Ascending aorta (tissue), 2 donors: ENCODE results near the gene GRK5. TPM values are rescaled to one million over a fixed set of nuclear protein-coding genes. Genes with fewer than 3 reads are reported as not detected.

Source experiments
- DNase-seq, 2 donors: peaks; one replicate each; pipeline ENCODE4 v3.0.0-alpha.2; 2019; ENCODE audit warnings: low spot score in 2 of 2
- H3K27ac ChIP-seq, 2 donors: fragments of 200-600 bp; sonication (generic); one replicate each; pipeline ENCODE4 v1.5.1; 2016 to 2017; ENCODE audit warnings: mild to moderate bottlenecking in 1 of 2
- H3K27me3 ChIP-seq: fragments of 200-600 bp; sonication (generic); one replicate; pipeline ENCODE4 v1.5.1; 2017
- H3K36me3 ChIP-seq, 2 donors: fragments of 200-600 bp; sonication (generic); one replicate each; pipeline ENCODE4 v1.5.1; 2016
- H3K4me1 ChIP-seq, 2 donors: fragments of 200-600 bp; sonication (generic); one replicate each; pipeline ENCODE4 v1.5.1; 2016 to 2017; ENCODE audit warnings: mild to moderate bottlenecking in 1 of 2
- H3K4me3 ChIP-seq, 2 donors: fragments of 200-600 bp; sonication (generic); one replicate each; pipeline ENCODE4 v1.5.1; 2016 to 2017; ENCODE audit warnings: mild to moderate bottlenecking in 1 of 2
- H3K9me3 ChIP-seq, 2 donors: fragments of 200-600 bp; sonication (generic); one replicate each; pipeline ENCODE4 v1.5.1; 2016
- intact Hi-C: fragments of 100-400 bp; cut with DNase I; formaldehyde crosslinking; loops from one replicate; pipeline ENCODE4 v1.15.1; 2023
- total RNA-seq: library from RNA; depleted of rRNA; stranded (reverse); fragments of >200 nt; gene quantifications from one replicate; pipeline ENCODE4 v1.1.0, GENCODE V29; 2016
- TF ChIP-seq, protein P1 (sequence below), 3 experiments: fragments of 200-600 bp in 2 of 3; fragments of 450-650 bp in 1 of 3; sonication (generic) in 2 of 3; IDR thresholded peaks; one replicate each; pipeline ENCODE4 v1.5.1; 2016 to 2019; ENCODE audit warnings: antibody characterized with exemption in 3 of 3, mild to moderate bottlenecking in 1 of 3, moderate library complexity in 1 of 3

The GRK5 gene
- total RNA-seq, 1 donor from 2014 or later = 75.5 TPM

DNA sequence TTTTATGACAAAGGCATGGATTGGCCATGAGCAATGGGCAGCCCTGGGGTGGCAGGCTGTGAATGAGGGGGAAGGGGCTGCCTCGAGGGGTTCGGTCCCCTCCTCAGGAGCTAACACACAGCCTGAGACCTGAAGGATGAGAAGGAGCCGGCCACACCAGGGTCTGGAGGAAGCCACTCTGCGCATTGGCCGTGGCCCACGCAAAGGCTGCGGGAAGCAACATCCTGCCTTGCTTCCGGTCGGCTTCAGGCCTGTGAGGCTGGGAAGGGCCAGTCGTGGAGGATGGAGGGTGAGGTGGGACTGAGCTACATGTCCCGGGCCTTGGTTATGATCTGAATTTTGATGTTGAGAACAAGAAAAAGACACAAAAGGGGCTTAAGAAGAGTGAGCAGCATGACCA lies 285.8 kb downstream of the GRK5 start:
- Histone ChIP-seq H3K36me3 (no peaks in the 10 kb centered on the region), H3K4me3 (no peak overlapping the region), H3K27ac (no peak overlapping the region), H3K9me3 (no peaks in the 10 kb centered on the region), H3K27me3 (no peaks in the 10 kb centered on the region), H3K4me1 (peaks cover 4 to 5% of the 10 kb centered on the region in 2 donors)
- no peak for DNase-seq
- intact Hi-C loops = no loop called here
- TF ChIP-seq, protein P1, sequence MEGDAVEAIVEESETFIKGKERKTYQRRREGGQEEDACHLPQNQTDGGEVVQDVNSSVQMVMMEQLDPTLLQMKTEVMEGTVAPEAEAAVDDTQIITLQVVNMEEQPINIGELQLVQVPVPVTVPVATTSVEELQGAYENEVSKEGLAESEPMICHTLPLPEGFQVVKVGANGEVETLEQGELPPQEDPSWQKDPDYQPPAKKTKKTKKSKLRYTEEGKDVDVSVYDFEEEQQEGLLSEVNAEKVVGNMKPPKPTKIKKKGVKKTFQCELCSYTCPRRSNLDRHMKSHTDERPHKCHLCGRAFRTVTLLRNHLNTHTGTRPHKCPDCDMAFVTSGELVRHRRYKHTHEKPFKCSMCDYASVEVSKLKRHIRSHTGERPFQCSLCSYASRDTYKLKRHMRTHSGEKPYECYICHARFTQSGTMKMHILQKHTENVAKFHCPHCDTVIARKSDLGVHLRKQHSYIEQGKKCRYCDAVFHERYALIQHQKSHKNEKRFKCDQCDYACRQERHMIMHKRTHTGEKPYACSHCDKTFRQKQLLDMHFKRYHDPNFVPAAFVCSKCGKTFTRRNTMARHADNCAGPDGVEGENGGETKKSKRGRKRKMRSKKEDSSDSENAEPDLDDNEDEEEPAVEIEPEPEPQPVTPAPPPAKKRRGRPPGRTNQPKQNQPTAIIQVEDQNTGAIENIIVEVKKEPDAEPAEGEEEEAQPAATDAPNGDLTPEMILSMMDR (IDR thresholded peaks at IDR 0.05) = no peak

DNA sequence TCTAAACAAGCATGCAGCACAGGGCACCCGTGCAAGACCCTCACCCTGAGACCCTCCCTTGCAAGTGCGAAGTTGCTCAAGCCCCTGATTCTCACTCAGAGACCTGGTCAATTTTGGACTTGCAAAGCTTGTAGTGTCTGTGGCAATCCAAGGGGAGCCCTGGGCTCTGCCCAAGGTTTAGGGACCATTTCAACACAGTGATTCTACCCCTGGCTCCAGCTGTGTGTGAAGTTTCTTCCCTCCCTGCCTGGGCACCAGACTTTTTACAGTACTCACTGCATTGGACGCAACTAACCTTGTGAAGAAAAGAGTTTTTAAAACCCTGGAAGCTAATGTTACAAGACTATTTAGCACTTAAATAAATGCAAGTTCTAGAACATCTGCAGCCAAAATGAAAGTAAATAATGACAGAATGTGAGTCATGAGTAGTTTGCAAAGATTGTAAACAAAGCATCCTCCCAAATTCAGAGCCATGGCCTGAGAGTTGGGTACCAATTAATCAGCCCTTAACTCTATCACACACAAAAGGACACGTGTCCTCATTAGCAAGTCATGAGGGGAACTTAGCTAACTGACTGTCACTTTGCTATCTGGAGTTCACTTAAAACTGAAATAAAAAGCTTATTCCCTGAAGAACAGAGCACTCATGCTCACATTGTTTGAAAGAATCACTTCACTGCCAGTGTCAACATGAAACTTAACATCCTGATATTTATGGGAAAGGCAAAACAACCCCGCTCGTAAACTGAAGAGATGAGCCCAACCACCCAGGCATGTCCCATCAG lies 287.1 kb downstream of the GRK5 start:
- intact Hi-C loops = no loop called here
- no peak overlapping the region for H3K27ac ChIP-seq
- no peak for DNase-seq
- peaks cover 3 to 5% of the 10 kb centered on the region in 2 donors for H3K4me1 ChIP-seq
- no peaks in the 10 kb centered on the region for H3K27me3 ChIP-seq
- no peaks in the 10 kb centered on the region for H3K9me3 ChIP-seq
- TF ChIP-seq, protein P1 (IDR thresholded peaks at IDR 0.05) = no peak
- no peak overlapping the region for H3K4me3 ChIP-seq
- no peaks in the 10 kb centered on the region for H3K36me3 ChIP-seq

- no peaks in the 10 kb centered on the region for H3K27me3 ChIP-seq
- H3K4me1 ChIP-seq = no peaks in the 10 kb centered on the region
- no peaks in the 10 kb centered on the region for H3K36me3 ChIP-seq
- H3K27ac ChIP-seq = no peak overlapping the region
- TF ChIP-seq, protein P1 (IDR thresholded peaks at IDR 0.05) = no peak
- intact Hi-C loops = no loop called here
- no peak for DNase-seq
- no peaks in the 10 kb centered on the region for H3K9me3 ChIP-seq
- no peak overlapping the region for H3K4me3 ChIP-seq
Observed at GRCh38 chr10:119495021-119495505, 287.7 kb downstream of the GRK5 start.

DNA sequence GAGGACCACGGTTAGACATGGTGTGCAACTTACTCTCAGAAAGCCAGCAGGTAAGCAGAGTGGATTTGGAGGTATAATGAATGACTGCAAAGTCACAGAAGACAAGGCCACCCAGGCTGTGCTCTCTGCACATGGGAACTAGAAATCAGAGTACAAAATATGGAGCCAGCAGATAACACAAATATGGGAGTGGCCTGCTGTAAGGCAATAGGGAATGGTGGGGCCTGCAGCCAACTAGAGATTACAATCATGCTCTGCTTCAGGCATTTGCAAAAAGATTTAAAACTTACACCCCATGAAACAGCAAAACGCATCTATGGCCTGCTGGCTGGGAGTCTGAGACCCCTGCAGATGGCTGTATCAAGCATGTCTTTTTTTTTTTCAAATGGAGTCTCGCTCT lies 288.2 kb downstream of the GRK5 start:
- intact Hi-C loops = no loop called here
- Histone ChIP-seq H3K4me3 (no peak overlapping the region), H3K9me3 (no peaks in the 10 kb centered on the region), H3K27me3 (no peaks in the 10 kb centered on the region), H3K36me3 (no peaks in the 10 kb centered on the region), H3K27ac (no peak overlapping the region), H3K4me1 (no peaks in the 10 kb centered on the region)
- DNase-seq = no peak
- TF ChIP-seq, protein P1 (IDR thresholded peaks at IDR 0.05) = no peak

DNA sequence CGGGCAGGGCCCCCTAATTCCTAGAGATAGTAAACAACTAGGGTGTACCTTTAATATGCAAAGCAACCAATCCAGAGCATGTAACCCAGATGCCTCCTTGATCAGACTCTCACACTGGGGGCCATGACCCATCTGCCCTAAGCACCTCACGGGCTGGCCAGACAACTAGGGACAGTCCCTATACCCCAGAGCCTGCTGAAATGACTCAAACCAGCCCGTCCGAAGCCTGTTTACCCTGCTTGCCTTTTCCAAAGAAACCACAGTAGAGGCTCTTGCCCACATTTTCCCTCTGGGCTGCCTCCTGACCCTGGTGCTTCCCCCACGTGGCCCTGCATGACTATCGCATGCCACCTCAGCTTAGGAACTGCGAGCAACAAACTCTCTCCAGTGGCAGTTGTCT lies 288.9 kb downstream of the GRK5 start:
- intact Hi-C loops = no loop called here

More for the DNA sequence above, 288.9 kb downstream of the GRK5 start:
- H3K27ac ChIP-seq = no peak overlapping the region
- H3K27me3 ChIP-seq = no peaks in the 10 kb centered on the region
- DNase-seq = no peak
- H3K9me3 ChIP-seq = no peaks in the 10 kb centered on the region
- no peaks in the 10 kb centered on the region for H3K4me1 ChIP-seq
- TF ChIP-seq, protein P1 (IDR thresholded peaks at IDR 0.05) = no peak
- no peak overlapping the region for H3K4me3 ChIP-seq
- no peaks in the 10 kb centered on the region for H3K36me3 ChIP-seq
